Right lobe of liver (tissue), 4 donors: ENCODE results near the gene CSGALNACT2.

Source experiments
- POLR2A ChIP-seq: fragments of 450-650 bp; IDR thresholded peaks from one replicate; pipeline ENCODE4 v1.6.1; 2017; ENCODE audit warnings: antibody characterized with exemption, mild to moderate bottlenecking
- TF ChIP-seq, protein P1 (sequence below), 4 donors: fragments of 200-600 bp in 3 of 4; fragments of 450-650 bp in 1 of 4; IDR thresholded peaks; one replicate each; pipeline versions ENCODE4 v1.5.1 to v1.8.0; 2016 to 2022; ENCODE audit warnings: antibody characterized with exemption in 4 of 4, mild to moderate bottlenecking in 2 of 4
- donor health status: DM: no; HTN: no; CAD: no.
- donor health status: DM: no; HTN: no; CAD: no.
- donor health status: DM: no; HTN: yes; CAD: no.

DNA sequence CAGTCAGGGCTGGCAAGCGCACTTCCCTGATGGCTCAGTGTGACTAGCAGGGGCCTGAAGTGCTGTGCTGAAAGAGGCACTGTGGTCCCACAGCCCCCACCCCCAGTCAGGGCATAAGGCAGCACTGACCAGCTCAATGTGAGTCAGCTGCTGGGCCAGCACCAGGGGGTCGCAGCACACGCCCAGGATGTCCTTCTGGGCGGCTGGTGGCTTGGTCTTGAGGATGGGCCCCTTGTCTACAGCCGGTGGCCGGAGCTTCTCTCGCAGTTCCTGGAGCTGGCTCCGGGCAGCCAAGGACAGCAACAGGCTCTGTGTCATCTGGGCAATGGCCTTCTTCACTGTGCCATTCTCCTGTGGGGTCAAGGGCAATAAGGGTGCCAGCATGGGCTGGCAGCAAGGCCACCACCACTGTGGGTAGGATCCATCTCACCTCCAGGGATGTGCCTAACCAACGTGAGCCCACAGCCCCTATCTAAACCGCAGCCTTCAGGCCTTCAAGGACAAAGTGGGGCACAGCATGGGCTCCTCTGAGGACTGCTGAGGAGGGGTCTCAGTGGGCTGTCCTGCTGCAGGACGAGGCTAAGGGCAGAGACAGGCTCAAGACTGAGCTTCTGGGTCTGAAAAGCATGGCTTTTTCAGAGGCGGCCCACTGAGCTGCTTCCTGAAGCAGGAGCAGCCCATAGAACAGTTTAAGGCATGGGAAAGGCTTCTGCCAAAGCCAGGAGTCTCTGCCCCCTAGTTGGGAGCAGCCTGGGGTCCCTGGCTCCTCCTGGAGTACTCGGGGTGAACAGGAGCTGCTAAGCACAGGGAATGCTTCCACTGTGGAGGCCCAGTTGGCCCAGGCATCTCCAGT is 62.5 kb downstream of the CSGALNACT2 start:
- TF ChIP-seq, protein P1, sequence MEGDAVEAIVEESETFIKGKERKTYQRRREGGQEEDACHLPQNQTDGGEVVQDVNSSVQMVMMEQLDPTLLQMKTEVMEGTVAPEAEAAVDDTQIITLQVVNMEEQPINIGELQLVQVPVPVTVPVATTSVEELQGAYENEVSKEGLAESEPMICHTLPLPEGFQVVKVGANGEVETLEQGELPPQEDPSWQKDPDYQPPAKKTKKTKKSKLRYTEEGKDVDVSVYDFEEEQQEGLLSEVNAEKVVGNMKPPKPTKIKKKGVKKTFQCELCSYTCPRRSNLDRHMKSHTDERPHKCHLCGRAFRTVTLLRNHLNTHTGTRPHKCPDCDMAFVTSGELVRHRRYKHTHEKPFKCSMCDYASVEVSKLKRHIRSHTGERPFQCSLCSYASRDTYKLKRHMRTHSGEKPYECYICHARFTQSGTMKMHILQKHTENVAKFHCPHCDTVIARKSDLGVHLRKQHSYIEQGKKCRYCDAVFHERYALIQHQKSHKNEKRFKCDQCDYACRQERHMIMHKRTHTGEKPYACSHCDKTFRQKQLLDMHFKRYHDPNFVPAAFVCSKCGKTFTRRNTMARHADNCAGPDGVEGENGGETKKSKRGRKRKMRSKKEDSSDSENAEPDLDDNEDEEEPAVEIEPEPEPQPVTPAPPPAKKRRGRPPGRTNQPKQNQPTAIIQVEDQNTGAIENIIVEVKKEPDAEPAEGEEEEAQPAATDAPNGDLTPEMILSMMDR (IDR thresholded peaks at IDR 0.05) = no peak
- TF ChIP-seq POLR2A = no peak
